ENCODE measurements around the gene OAF. TPM values are rescaled to one million over a fixed set of nuclear protein-coding genes. Genes with fewer than 3 reads are reported as not detected.
A peak's percentile ranks its signal among the peaks of the same experiment; 100 is the strongest.

Gene OAF
- total and polyA plus RNA-seq, 9 of the 15 experiments (the other 6 are each of a cell fraction or from before 2014, with no cell fraction given) = 1.1 to 21.6 (median 7.5) TPM

DNA sequence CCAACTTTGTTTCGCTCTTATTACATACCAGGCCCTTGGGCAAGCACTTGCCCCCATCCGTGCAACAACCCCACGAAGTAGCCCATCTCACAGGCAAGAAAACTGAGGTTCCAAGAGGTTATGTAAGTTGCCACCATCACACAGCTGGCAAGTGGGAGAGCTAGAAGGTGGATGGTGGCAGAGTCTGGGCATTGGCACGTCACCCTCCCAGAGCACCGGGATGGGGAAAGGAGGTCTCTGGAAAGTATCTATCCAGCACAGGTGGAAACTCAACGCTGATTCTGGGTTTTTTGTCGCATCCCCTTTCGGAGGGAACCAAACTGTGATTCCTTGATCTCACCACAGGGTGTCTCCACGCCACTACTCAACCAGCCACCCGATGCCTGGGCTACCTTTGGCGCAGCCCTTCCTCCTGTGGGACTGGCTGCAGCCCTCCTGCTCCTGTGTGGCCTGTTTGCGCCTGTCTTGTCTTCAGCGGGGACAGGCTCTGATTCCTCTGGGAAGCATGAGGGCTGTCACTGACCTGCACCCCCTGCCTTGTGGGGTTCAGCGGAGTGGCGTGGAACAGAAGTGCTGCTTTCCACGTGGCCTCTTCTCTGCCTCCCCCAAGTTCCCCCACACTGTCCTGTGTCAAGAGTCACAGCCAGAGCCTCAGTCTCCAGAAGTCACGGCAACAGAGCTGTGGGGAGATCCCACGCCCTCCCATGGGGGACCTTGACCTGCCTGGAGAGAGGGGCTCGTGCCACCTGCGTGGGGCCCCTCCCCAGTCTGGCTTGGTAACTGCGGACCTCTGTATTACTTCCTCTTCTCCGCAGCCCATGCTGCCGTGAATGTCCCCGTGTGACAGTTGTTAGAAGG is 38.5 kb upstream of the OAF start (continued):
- TF ChIP-seq, protein P1, sequence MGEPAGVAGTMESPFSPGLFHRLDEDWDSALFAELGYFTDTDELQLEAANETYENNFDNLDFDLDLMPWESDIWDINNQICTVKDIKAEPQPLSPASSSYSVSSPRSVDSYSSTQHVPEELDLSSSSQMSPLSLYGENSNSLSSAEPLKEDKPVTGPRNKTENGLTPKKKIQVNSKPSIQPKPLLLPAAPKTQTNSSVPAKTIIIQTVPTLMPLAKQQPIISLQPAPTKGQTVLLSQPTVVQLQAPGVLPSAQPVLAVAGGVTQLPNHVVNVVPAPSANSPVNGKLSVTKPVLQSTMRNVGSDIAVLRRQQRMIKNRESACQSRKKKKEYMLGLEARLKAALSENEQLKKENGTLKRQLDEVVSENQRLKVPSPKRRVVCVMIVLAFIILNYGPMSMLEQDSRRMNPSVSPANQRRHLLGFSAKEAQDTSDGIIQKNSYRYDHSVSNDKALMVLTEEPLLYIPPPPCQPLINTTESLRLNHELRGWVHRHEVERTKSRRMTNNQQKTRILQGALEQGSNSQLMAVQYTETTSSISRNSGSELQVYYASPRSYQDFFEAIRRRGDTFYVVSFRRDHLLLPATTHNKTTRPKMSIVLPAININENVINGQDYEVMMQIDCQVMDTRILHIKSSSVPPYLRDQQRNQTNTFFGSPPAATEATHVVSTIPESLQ (CRISPR knock-in tag; IDR thresholded peaks at IDR 0.05) = no peak
- TF ChIP-seq CBFA2T3 (IDR thresholded peaks at IDR 0.05) (no peak), FOXM1 (IDR thresholded peaks at IDR 0.05; ENCODE audit: low read depth) (no peak), FOXM1 (CRISPR knock-in tag; IDR thresholded peaks at IDR 0.05; ENCODE audit: low read depth) (no peak), ZNF165 (CRISPR knock-in tag; IDR thresholded peaks at IDR 0.05; ENCODE audit: borderline replicate concordance) (peak; percentile 89), HMGN3 (IDR thresholded peaks at IDR 0.05; ENCODE audit: borderline replicate concordance, extremely low read depth, insufficient read length, low read depth, low read length) (no peak), CBX2 (IDR thresholded peaks at IDR 0.05; ENCODE audit: insufficient read depth, low read length, poor library complexity, severe bottlenecking) (no peak), ZNF79 (CRISPR knock-in tag; IDR thresholded peaks at IDR 0.05; ENCODE audit: low read depth) (no peak), ETV1 (tag; conservative IDR thresholded peaks at IDR 0.05; ENCODE audit: low read depth) (no peak), SMAD1 (IDR thresholded peaks at IDR 0.05; ENCODE audit: low read depth, low read length, partially characterized antibody) (no peak), HLTF (IDR thresholded peaks at IDR 0.05) (no peak), ZNF507 (tag; conservative IDR thresholded peaks at IDR 0.05) (no peak), SAFB (IDR thresholded peaks at IDR 0.05; ENCODE audit: borderline replicate concordance, low read depth, low read length) (no peak), ZNF384 (IDR thresholded peaks at IDR 0.05; ENCODE audit: low read depth, low read length) (no peak), CC2D1A (IDR thresholded peaks at IDR 0.05) (peak; percentile 42; the same call in 1 of the 2 replicates), ZNF699 (CRISPR knock-in tag; IDR thresholded peaks at IDR 0.05; ENCODE audit: insufficient replicate concordance) (no peak), SRSF7 (optimal IDR thresholded peaks at IDR 0.05; ENCODE audit: low read depth, low read length) (no peak), PURB (CRISPR knock-in tag; IDR thresholded peaks at IDR 0.05; ENCODE audit: low read depth) (no peak), HDAC6 (IDR thresholded peaks at IDR 0.05; ENCODE audit: low read depth, low read length) (no peak), TRIM28 (IDR thresholded peaks at IDR 0.05) (no peak), PHTF2 (CRISPR knock-in tag; IDR thresholded peaks at IDR 0.05) (no peak), KLF6 (CRISPR knock-in tag; IDR thresholded peaks at IDR 0.05; ENCODE audit: borderline replicate concordance) (no peak), TBL1XR1 (IDR thresholded peaks at IDR 0.05; ENCODE audit: low read length in 2 of 2) (no peak), PTTG1 (tag; IDR thresholded peaks at IDR 0.05; ENCODE audit: low read depth) (no peak), TAL1 (IDR thresholded peaks at IDR 0.05) (no peak)
- TF ChIP-seq, protein P2, sequence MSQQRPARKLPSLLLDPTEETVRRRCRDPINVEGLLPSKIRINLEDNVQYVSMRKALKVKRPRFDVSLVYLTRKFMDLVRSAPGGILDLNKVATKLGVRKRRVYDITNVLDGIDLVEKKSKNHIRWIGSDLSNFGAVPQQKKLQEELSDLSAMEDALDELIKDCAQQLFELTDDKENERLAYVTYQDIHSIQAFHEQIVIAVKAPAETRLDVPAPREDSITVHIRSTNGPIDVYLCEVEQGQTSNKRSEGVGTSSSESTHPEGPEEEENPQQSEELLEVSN (IDR thresholded peaks at IDR 0.05; ENCODE audit: borderline replicate concordance in 1 of 2, extremely low read depth in 1 of 2, insufficient read depth in 1 of 2, insufficient read length in 1 of 2, low read depth in 1 of 2, low read length in 1 of 2, poor library complexity in 1 of 2, severe bottlenecking in 1 of 2) = no peak

Measured in K562 (cell line).